Skeletal muscle tissue (tissue), 4 donors: ENCODE measurements around the gene IGF2BP2. TPM values are rescaled to one million over a fixed set of nuclear protein-coding genes. Genes with fewer than 3 reads are reported as not detected.

ENCODE experiments used
- H3K27ac ChIP-seq: one replicate; pipeline ENCODE4 v1.7.0; 2013; ENCODE audit warnings: mild to moderate bottlenecking, low read depth, low read length, inconsistent platforms
- H3K27me3 ChIP-seq, 3 donors: one replicate each; pipeline ENCODE4 v1.7.0; 2013; ENCODE audit warnings: low read length in 3 of 3; ENCODE audit not compliant: control insufficient read depth in 3 of 3, insufficient read depth in 3 of 3
- H3K36me3 ChIP-seq, 3 donors: one replicate each; pipeline ENCODE4 v1.7.0; 2013; ENCODE audit warnings: low read length in 3 of 3; ENCODE audit not compliant: control insufficient read depth in 3 of 3, insufficient read depth in 3 of 3
- H3K4me1 ChIP-seq, 3 donors: one replicate each; pipeline ENCODE4 v1.7.0; 2013; ENCODE audit warnings: low read length in 3 of 3, mild to moderate bottlenecking in 3 of 3; ENCODE audit not compliant: control insufficient read depth in 3 of 3, insufficient read depth in 3 of 3
- H3K4me3 ChIP-seq, 3 donors: one replicate each; pipeline ENCODE4 v1.7.0; 2013; ENCODE audit warnings: low read length in 3 of 3
- H3K9ac ChIP-seq, 3 donors: one replicate each; pipeline ENCODE4 v1.7.0; 2013; ENCODE audit warnings: low read length in 3 of 3, mild to moderate bottlenecking in 3 of 3, moderate library complexity in 2 of 3, low read depth in 1 of 3
- H3K9me3 ChIP-seq, 3 donors: one replicate each; pipeline ENCODE4 v1.7.0; 2013; ENCODE audit warnings: low read length in 3 of 3; ENCODE audit not compliant: control insufficient read depth in 3 of 3
- total RNA-seq: library from RNA; depleted of rRNA; stranded (reverse); fragments of >200 nt; gene quantifications from one replicate; pipeline ENCODE4 v1.2.3, GENCODE V29; 2014
- donor health status: Osteomylitis.

Gene IGF2BP2
- total RNA-seq, 1 donor from 2014 or later: 26.6 TPM

DNA sequence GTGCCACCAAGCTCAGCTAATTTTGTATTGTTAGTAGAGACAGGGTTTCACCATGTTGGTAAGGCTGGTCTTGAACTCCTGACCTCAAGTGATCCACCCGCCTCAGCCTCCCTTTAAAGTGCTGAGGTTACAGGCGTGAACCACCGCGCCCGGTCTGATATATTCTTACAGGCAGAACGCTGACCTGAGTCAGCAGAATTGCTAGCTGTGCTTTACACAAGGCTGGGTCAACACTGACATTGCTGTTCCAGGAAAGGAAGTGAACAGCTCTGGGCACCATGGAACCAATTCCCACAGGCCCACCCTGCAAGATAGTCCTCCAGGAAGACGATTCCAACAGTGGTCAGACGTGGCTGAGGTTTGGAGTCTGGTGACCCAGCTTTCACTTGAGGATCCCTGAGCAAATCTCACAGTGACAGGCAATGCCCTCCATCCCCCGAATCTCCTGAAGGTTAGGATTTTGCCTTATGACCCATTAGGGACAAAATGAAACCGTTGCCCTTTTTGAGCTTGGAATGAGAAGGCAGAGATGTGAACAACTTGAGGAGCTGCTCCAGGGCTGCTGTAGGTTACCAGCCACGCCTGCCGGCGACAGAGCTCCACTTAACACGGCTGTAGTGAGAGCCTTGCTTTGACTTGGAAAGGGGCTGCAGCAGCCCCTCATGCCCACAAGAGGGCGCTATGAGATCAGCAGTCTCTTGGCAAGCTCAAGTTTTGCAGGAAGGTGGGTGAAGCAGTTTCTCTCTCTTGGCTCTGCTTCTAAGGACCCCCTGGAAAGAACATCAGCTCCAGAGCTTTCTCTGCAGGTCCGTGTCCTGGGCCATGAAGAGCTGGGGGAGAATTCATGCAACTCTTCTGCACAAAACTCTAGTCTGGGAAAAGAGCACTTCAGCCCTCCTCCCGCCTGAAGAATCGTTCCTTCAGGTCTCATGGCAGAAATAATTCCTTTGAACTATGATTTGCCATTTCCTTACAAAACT lies 164.6 kb downstream of the IGF2BP2 start:
- Histone ChIP-seq H3K36me3 (no peaks in the 10 kb centered on the region), H3K4me3 (peak overlapping the region; percentile 7 to 43 (median 13)), H3K4me1 (peaks cover 16 to 19% (median 16%) of the 10 kb centered on the region in 3 donors), H3K9ac (peak overlapping the region in 1 of 3 donors; percentile 62), H3K9me3 (no peaks in the 10 kb centered on the region), H3K27me3 (peaks cover 0 to 4% (median 4%) of the 10 kb centered on the region in 3 donors), H3K27ac (peak overlapping the region; percentile 2)

DNA sequence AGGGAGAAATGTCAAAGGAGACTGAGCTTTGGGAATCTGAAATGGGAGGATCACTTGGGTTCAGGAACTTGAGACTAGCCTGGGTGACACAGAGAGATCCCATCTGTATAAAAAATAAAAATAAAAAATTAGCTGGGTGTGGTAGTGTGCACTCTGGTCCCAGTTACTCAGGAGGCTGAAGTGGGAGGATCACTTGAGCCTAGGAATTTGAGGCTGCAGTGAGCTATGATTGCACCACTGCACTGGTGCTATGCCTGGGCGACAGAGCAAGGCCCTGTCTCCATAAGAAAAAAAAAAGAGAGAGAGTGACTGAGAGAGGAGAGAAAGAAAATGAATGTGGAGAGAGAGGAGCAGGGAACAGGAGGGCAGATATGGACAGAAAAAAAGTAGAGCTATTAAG lies 165.9 kb downstream of the IGF2BP2 start:
- Histone ChIP-seq H3K36me3 (no peaks in the 10 kb centered on the region), H3K4me1 (peaks cover 16 to 19% (median 16%) of the 10 kb centered on the region in 3 donors), H3K27ac (no peak overlapping the region), H3K27me3 (peaks cover 0 to 4% (median 2%) of the 10 kb centered on the region in 3 donors), H3K9me3 (no peaks in the 10 kb centered on the region), H3K9ac (no peak overlapping the region), H3K4me3 (no peak overlapping the region)

DNA sequence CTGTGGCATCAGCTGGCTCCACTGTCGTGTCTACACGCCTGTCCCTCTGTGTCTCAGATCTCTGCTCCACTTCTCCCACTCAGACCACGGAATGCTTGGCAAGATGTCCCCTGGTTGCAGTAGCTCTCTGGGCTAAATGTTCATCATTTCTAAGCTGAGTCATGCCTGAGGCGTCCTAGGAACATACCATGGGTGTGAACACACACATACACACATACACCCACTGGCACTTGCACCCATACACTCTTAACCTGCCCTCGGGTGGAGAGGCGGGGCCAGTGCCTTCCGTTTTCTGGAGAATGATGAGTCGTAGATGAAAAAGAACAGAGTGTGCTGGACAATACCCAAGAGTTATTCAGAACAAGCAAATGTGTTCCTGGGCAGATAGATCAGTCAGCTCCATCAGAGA lies 166.3 kb downstream of the IGF2BP2 start:
- peaks cover 0 to 4% (median 0%) of the 10 kb centered on the region in 3 donors for H3K27me3 ChIP-seq
- H3K4me1 ChIP-seq: peaks cover 16 to 19% (median 16%) of the 10 kb centered on the region in 3 donors
- H3K27ac ChIP-seq: peak overlapping the region; percentile 15
- no peak overlapping the region for H3K9ac ChIP-seq
- no peaks in the 10 kb centered on the region for H3K9me3 ChIP-seq
- H3K36me3 ChIP-seq: no peaks in the 10 kb centered on the region
- no peak overlapping the region for H3K4me3 ChIP-seq

DNA sequence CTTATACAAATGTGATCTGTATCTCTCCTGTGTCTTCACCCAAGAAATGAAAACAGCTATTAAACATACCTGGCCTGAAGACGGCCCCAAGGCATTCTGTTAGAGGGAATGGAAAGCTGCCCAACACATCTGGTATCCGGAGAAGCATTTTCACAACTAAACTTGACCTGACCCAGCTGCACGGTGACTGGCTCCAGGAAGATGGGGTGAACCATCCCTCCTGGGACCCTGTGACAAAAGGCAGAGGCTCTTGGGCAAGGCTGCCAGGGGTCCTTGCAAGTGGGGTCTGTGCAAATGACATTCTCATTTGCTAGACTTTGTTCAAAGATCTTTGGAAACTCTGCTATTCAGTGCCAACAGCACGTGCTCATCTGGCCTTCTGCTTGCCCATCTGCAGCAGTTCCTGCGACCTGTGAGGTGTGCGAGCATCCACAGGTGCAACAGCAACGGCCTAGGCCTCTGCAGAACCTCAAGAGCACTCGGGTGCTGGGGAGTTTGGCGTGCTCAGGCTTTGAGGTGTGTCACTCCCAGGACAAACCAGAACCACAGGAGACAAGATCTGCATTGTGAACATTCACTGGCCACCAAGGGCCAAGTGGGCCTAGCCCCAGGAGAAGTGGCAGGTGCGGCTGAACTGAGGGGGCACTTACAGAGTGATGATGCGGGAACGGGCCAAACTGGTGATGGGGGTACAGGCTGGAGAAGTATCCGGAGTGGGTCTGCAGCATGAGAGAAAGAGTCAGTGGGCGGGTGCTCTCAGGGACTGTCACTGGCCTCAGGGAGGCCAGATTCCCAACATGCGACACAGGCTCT lies 166.9 kb downstream of the IGF2BP2 start:
- peaks cover 0 to 4% (median 0%) of the 10 kb centered on the region in 3 donors for H3K27me3 ChIP-seq
- no peak overlapping the region for H3K9ac ChIP-seq
- H3K27ac ChIP-seq: peak overlapping the region; percentile 55
- H3K9me3 ChIP-seq: no peaks in the 10 kb centered on the region
- H3K4me1 ChIP-seq: peaks cover 16 to 19% (median 16%) of the 10 kb centered on the region in 3 donors
- H3K4me3 ChIP-seq: no peak overlapping the region
- H3K36me3 ChIP-seq: no peaks in the 10 kb centered on the region

DNA sequence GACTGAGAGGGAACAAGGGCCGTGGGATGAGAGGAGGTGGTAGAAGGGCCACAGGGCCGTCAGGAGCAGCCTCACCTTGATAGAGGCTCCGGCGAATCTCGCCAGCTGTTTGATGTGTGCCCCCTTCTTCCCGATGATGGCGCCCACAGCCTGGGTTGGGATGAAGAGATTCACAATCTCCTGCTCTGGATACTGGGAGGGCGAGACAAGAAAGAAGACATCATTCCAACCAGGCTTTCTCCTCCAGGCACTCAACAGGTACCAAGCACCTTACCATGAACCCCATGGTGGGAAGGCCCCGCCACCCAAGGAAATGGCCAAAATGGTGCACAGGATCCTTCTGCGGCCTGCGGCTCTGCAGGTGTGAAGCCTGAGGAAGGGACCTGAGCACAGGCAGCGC lies 167.6 kb downstream of the IGF2BP2 start:
- Histone ChIP-seq H3K36me3 (no peaks in the 10 kb centered on the region), H3K4me3 (no peak overlapping the region), H3K9me3 (no peaks in the 10 kb centered on the region), H3K27ac (peak overlapping the region; percentile 55), H3K9ac (no peak overlapping the region), H3K27me3 (peaks cover 0 to 4% (median 0%) of the 10 kb centered on the region in 3 donors), H3K4me1 (peaks cover 16 to 19% (median 16%) of the 10 kb centered on the region in 3 donors)

DNA sequence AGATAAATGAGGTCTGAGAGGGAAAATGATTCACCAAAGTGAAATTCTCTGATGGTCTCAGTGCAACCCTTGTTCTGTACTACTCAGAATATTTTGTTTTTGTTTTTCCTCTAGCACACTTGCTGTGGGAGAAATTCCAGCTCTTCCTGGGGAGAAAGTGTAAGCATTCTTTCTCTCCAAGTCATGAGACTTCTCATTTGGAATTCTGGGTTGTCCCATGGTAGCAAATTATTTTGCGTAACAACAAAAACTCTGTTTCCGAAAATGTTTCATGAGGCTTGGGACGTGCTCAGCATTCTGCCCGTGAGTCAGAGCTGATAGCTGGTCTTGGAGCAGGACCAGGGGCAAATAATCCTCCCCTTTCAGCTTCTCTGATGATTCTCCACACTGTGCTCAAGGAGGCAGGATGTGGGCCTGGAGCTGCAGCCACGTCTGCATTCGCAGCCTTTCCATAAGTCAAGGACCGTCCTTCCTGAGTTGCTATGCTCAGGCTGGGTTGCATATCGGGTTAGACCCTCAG lies 168.5 kb downstream of the IGF2BP2 start:
- H3K4me1 ChIP-seq: peaks cover 16 to 19% (median 16%) of the 10 kb centered on the region in 3 donors
- peak overlapping the region; percentile 55 for H3K27ac ChIP-seq
- no peaks in the 10 kb centered on the region for H3K9me3 ChIP-seq
- H3K9ac ChIP-seq: no peak overlapping the region
- no peaks in the 10 kb centered on the region for H3K27me3 ChIP-seq
- no peaks in the 10 kb centered on the region for H3K36me3 ChIP-seq
- no peak overlapping the region for H3K4me3 ChIP-seq

DNA sequence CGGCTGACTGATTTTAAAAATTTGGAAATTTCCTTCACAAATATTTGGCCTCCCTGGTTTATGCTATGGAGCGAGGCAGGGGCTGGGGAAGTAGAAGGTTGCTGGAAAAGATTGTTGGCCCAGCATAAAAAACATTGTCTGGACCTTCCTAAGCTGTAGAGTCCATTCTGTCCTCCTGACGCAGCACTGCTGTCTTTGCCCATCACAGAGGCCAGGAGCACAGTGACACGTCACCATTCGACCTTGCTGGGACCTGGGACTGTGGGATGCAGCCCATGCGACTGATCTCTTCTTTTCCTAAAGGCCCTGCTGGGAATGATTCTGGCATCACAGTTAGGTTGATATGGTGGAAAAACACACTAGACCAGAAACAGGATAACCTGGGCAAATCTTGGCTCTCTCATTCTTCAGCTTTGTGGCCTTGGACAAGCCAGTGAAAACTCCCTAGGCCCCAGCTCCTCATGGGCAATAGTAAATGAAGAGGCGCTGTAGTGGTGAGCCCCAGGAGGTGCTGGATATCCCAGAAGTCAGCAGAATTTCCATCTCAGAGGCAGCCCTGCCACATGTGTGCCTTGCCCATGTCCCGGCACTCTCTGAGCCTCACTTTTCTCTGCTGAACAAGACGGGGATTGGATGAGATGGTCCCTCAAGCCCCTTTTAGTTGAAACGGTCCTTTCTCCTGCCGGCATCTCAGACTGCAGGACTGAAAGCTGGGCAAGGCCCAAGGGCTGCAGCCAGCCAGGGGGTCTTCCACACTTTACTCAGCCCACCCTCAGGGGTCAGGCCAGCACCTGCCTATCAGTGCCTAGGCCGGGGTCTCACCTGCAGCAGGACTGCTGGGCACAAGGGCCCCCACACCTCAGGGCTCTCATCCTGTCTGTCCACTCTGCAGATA lies 169.2 kb downstream of the IGF2BP2 start:
- H3K9me3 ChIP-seq: no peaks in the 10 kb centered on the region
- no peak overlapping the region for H3K9ac ChIP-seq
- peaks cover 16 to 18% (median 16%) of the 10 kb centered on the region in 3 donors for H3K4me1 ChIP-seq
- H3K27ac ChIP-seq: peak overlapping the region; percentile 10
- H3K27me3 ChIP-seq: no peaks in the 10 kb centered on the region
- no peak overlapping the region for H3K4me3 ChIP-seq
- H3K36me3 ChIP-seq: no peaks in the 10 kb centered on the region

DNA sequence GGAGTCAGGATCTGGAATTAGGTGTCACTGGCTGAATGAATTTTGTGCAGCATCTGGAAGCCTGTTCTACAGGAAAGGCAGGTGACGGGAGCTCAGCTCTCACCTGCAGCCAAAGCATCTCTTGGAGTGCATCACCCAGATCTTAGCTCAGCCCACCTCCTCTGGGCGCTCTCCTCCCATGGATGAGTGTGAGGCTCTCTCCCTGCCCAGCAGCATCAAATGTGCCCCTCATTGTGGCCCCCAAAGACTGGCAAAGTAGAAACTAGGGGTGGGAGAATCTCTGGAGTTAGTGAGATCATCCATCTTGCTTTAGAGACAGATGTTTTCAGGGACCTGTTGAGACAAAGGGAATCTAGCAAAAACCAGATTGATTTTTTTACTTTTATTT lies 170.1 kb downstream of the IGF2BP2 start:
- no peak overlapping the region for H3K27ac ChIP-seq
- H3K36me3 ChIP-seq: no peaks in the 10 kb centered on the region

More for the DNA sequence above, 170.1 kb downstream of the IGF2BP2 start:
- Histone ChIP-seq H3K9me3 (no peaks in the 10 kb centered on the region), H3K4me3 (no peak overlapping the region), H3K4me1 (peaks cover 9 to 12% (median 10%) of the 10 kb centered on the region in 3 donors), H3K27me3 (no peaks in the 10 kb centered on the region), H3K9ac (no peak overlapping the region)
